ENCODE results near the gene FTCD.

Gene FTCD

GRCh38 chr21:46135782-46136395 is 19.5 kb downstream of the FTCD start:
- TF ChIP-seq PAX5 (IDR thresholded peaks at IDR 0.05; ENCODE audit: insufficient read depth, low read length, severe bottlenecking) (no peak), SPI1 (IDR thresholded peaks at IDR 0.05; ENCODE audit: low read depth, low read length) (no peak), POU2F2 (IDR thresholded peaks at IDR 0.05; ENCODE audit: low read depth, low read length) (no peak), POLR2A (IDR thresholded peaks at IDR 0.05; ENCODE audit: low read depth, low read length) (no peak), POLR2AphosphoS5 (IDR thresholded peaks at IDR 0.05; ENCODE audit: low read depth, low read length) (no peak), TAF1 (IDR thresholded peaks at IDR 0.05; ENCODE audit: low read depth, low read length) (no peak)

GRCh38 chr21:46131838-46132651 is 23.3 kb downstream of the FTCD start:
- no peak for DNase-seq (ENCODE audit: insufficient read length, low spot score)
- no peak for FAIRE-seq
- no peak for TF ChIP-seq POLR2A (IDR thresholded peaks at IDR 0.05; ENCODE audit: low read depth, low read length)
- TF ChIP-seq POU2F2 (IDR thresholded peaks at IDR 0.05; ENCODE audit: low read depth, low read length) = no peak
- no peak for TF ChIP-seq TAF1 (IDR thresholded peaks at IDR 0.05; ENCODE audit: low read depth, low read length)
- TF ChIP-seq SPI1 (IDR thresholded peaks at IDR 0.05; ENCODE audit: low read depth, low read length) = no peak
- no peak for TF ChIP-seq PAX5 (IDR thresholded peaks at IDR 0.05; ENCODE audit: insufficient read depth, low read length, severe bottlenecking)
- TF ChIP-seq POLR2AphosphoS5 (IDR thresholded peaks at IDR 0.05; ENCODE audit: low read depth, low read length) = no peak

More at GRCh38 chr21:46135782-46136395, 19.5 kb downstream of the FTCD start:
- DNase-seq (ENCODE audit: insufficient read length, low spot score) (no peak), FAIRE-seq (no peak)

DNA sequence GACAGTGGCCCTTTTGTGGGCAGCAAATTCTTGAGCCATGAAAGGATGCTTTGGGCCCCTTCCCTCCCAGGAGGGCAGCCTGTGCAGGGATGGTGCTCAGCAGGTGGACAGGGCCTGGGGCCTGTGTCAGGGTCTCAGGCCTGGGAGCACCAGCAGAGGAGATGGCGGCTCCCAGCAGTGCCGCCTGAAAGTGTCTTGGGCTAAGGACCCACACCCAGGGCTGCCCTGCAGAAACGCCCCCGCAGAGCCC is 23.9 kb downstream of the FTCD start:
- FAIRE-seq (no peak), DNase-seq (ENCODE audit: insufficient read length, low spot score) (no peak)
- TF ChIP-seq TAF1 (IDR thresholded peaks at IDR 0.05; ENCODE audit: low read depth, low read length) (no peak), POLR2AphosphoS5 (IDR thresholded peaks at IDR 0.05; ENCODE audit: low read depth, low read length) (no peak), SPI1 (IDR thresholded peaks at IDR 0.05; ENCODE audit: low read depth, low read length) (no peak)

DNA sequence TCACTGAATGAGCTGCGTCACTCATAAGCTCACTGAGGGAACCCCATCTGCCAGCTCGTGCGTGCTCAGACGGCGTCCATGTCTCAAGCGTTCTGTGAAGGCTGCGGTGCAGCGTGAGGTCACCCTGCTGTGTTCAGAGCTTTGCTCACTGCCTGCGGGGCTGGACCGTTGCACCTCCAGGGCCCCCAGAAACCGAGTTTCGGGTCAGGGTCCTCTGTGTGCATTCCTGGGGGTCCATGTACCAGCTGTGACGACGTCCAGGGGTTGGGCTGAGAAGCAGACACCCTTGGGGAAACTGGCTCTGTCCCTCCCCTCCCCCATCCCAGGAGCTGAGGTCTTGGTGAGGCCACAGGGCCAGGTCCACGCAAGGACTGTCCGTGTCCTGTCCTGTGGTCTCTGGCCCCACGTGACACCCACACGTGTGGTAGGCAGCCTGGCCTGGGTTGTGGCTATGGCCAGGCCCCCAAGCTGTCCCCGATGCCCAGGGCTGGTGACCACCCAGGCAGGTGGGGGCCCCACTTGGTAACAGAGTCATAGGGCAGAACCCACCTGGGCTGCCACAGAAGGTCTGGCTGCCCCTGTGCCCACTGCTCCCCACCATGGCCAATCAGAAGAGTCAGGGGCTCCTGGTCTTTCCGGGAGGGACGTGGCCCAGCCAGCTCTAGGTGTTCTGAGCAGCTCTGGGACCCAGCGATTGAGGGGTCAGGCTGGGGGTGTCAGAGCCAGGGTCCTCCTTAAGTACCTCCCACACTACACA is 24.4 kb downstream of the FTCD start:
- DNase-seq (ENCODE audit: insufficient read length, low spot score) (no peak), FAIRE-seq (no peak)
- no peak for TF ChIP-seq TAF1 (IDR thresholded peaks at IDR 0.05; ENCODE audit: low read depth, low read length)

DNA sequence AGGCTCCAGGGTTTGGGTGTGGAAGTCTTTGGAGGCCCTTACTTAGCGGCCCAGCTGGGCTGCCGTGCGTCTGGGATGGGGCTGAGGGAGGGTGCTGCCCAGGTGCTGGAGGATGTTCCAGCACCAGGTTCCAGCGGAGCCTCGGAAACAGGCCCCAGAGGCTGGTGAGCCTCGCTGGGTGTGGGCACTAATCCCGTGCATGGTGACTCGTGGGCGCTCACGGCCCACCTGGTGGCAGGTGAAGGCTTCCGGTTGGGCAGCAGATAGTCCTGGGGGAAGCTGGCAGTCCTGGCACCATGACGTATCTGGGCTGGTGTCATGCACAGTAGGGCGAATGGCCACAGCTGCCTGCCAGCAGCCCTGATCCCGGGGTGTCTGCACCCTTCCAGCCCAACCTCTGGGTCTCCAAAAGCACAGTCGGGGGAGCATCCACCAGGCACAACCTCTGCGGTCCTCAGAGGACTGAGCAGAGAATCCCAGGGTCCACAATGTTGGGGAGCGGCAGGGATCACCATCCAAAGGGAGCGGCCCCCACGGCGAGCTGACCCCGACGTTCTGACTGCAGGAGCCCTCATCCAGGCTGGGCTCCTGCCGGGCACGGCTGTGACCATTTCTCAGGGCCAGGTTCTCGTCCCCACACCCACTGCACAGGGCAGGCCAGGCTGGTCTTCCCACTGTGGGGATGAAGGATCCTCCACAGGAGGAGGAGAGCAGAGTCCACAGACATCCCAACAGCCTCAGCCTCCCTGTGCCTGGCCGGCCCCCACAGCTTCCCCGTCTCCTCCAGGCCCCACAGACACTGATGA is 25.3 kb downstream of the FTCD start:
- no peak for TF ChIP-seq POU2F2 (IDR thresholded peaks at IDR 0.05; ENCODE audit: low read depth, low read length)
- TF ChIP-seq PAX5 (IDR thresholded peaks at IDR 0.05; ENCODE audit: insufficient read depth, low read length, severe bottlenecking) = no peak
- TF ChIP-seq SPI1 (IDR thresholded peaks at IDR 0.05; ENCODE audit: low read depth, low read length) = no peak
- no peak for DNase-seq (ENCODE audit: insufficient read length, low spot score)
- no peak for FAIRE-seq

- no peak for DNase-seq (ENCODE audit: insufficient read length, low spot score)
- TF ChIP-seq POU2F2 (IDR thresholded peaks at IDR 0.05; ENCODE audit: low read depth, low read length) = no peak
- no peak for FAIRE-seq
Measured at GRCh38 chr21:46128933-46129571, 26.3 kb downstream of the FTCD start.

DNA sequence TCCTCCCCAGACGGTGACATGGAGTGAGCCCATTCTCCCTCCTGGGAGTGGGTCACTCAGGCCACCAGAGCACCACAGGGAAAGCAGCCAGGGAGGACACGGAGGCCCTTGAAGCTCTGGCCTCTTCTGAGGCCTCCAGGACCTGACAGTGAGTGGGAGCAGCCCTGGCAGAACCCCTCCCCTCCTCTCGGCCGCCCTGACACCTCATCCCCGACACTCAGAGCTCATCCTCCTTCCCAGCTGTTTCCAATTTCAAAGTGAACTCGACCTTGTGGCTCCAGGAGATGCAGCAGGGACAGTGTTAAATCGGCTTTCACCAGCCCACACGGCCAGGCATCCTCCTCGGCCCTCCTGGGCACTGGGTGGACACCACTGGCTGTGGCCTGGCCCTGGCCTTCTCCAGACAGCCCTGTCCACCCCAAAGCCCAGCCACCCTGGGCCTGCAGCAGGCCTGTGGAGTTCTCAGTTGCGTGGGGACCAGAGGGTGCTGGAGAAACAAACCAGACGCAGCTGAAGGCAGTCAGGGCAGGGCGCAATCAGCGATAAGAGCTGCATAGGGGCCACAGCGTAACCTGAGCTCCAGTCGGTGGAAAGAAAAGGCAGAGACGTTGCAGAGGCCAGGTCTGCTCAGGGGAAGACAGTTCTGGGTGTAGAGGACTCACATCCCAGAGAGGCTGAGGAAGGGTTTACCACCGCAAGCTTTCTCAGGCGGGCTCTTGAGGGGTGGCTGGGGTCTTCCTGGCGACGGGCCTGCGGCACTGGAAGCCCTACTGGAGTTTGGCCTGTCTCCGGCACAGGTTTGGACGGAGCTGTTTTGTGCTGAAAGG is 27.1 kb downstream of the FTCD start:
- DNase-seq (ENCODE audit: insufficient read length, low spot score) = no peak
- no peak for FAIRE-seq
- TF ChIP-seq PAX5 (IDR thresholded peaks at IDR 0.05; ENCODE audit: insufficient read depth, low read length, severe bottlenecking) (no peak), POU2F2 (IDR thresholded peaks at IDR 0.05; ENCODE audit: low read depth, low read length) (no peak), POLR2A (IDR thresholded peaks at IDR 0.05; ENCODE audit: low read depth, low read length) (no peak), TAF1 (IDR thresholded peaks at IDR 0.05; ENCODE audit: low read depth, low read length) (no peak), POLR2AphosphoS5 (IDR thresholded peaks at IDR 0.05; ENCODE audit: low read depth, low read length) (no peak), SPI1 (IDR thresholded peaks at IDR 0.05; ENCODE audit: low read depth, low read length) (no peak)

- no peak for FAIRE-seq
Measured at GRCh38 chr21:46127239-46128105, 27.9 kb downstream of the FTCD start.

More at GRCh38 chr21:46127239-46128105, 27.9 kb downstream of the FTCD start:
- no peak for TF ChIP-seq TAF1 (IDR thresholded peaks at IDR 0.05; ENCODE audit: low read depth, low read length)
- TF ChIP-seq POLR2AphosphoS5 (IDR thresholded peaks at IDR 0.05; ENCODE audit: low read depth, low read length) = no peak
- no peak for TF ChIP-seq POU2F2 (IDR thresholded peaks at IDR 0.05; ENCODE audit: low read depth, low read length)
- TF ChIP-seq PAX5 (IDR thresholded peaks at IDR 0.05; ENCODE audit: insufficient read depth, low read length, severe bottlenecking) = no peak
- DNase-seq (ENCODE audit: insufficient read length, low spot score) = no peak
